IMR-90 (cell line): ENCODE data around the gene TTC21B. TPM values are rescaled to one million over a fixed set of nuclear protein-coding genes. Genes with fewer than 3 reads are reported as not detected.
A peak's percentile ranks its signal among the peaks of the same experiment; 100 is the strongest.

Experiments used
- ATAC-seq: fragments of 200-7000 bp; cut with Tn5 transposase; 2 replicates; pipeline ENCODE4 v1.9.1; 2020; ENCODE audit warnings: low read depth, mild to moderate bottlenecking, moderate library complexity
- BruUV-seq: library from RNA; stranded (reverse); fragments of 400-500 nt; replicated peaks from 2 replicates; lab custom pipeline; 2021; lab: Mats Ljungman, UMichigan
- CTCF ChIA-PET: fragments of 300-600 bp; formaldehyde crosslinking; extraction: SDS; loops from one replicate; lab custom pipeline; 2021; ENCODE audit warnings: antibody characterized with exemption; lab: Yijun Ruan, JAX
- POLR2A ChIA-PET: fragments of 300-600 bp; sonication (Branson Sonifier 250); formaldehyde crosslinking; loops from one replicate; lab custom pipeline; 2022; ENCODE audit warnings: antibody characterized with exemption; ENCODE audit not compliant: unreplicated experiment; lab: Charles Lee
- DNase-seq: peaks from one replicate; pipeline ENCODE4 v3.0.0; 2013
- H2AFZ ChIP-seq: replicated peaks from 2 replicates; pipeline ENCODE3; 2013; ENCODE audit warnings: low read length, mild to moderate bottlenecking; ENCODE audit not compliant: poor library complexity
- H2AK5ac ChIP-seq: 2 replicates; pipeline ENCODE4 v1.6.1; 2013; ENCODE audit warnings: low read depth, low read length, inconsistent platforms
- H2AK9ac ChIP-seq: replicated peaks from 2 replicates; pipeline ENCODE3; 2013; ENCODE audit warnings: mild to moderate bottlenecking, low read depth, low read length, moderate library complexity; ENCODE audit not compliant: poor library complexity
- H2BK120ac ChIP-seq: 2 replicates; pipeline ENCODE4 v1.6.1; 2013; ENCODE audit warnings: low read depth, low read length, inconsistent platforms
- H2BK15ac ChIP-seq: 3 replicates; pipeline ENCODE4 v1.6.1; 2013; ENCODE audit warnings: low read depth, low read length, inconsistent platforms
- H2BK20ac ChIP-seq: 2 replicates; pipeline ENCODE4 v1.6.1; 2013; ENCODE audit warnings: low read depth, mild to moderate bottlenecking, inconsistent platforms, low read length, moderate library complexity
- H2BK5ac ChIP-seq: 2 replicates; pipeline ENCODE4 v1.6.1; 2013; ENCODE audit warnings: mild to moderate bottlenecking, low read depth, low read length, inconsistent platforms; ENCODE audit not compliant: poor library complexity, severe bottlenecking
- H3K14ac ChIP-seq: replicated peaks from 2 replicates; pipeline ENCODE4 v1.6.1; 2013; ENCODE audit warnings: low read depth, low read length, inconsistent platforms
- H3K18ac ChIP-seq: 2 replicates; pipeline ENCODE4 v1.6.1; 2013; ENCODE audit warnings: low read depth, low read length, control low read depth
- H3K23ac ChIP-seq: 2 replicates; pipeline ENCODE4 v1.6.1; 2013; ENCODE audit warnings: low read depth, low read length, inconsistent platforms
- H3K27ac ChIP-seq: 2 replicates; pipeline ENCODE4 v1.5.1; 2013; ENCODE audit warnings: mild to moderate bottlenecking, control low read depth, low read length; ENCODE audit not compliant: insufficient read depth
- H3K27me3 ChIP-seq: 2 replicates; pipeline ENCODE4 v1.6.1; 2013; ENCODE audit warnings: low read length; ENCODE audit not compliant: control insufficient read depth, insufficient read depth
- H3K36me3 ChIP-seq: 2 replicates; pipeline ENCODE4 v1.6.1; 2013; ENCODE audit warnings: low read length, mixed read lengths; ENCODE audit not compliant: control insufficient read depth, insufficient read depth
- H3K4ac ChIP-seq: 2 replicates; pipeline ENCODE4 v1.6.1; 2013; ENCODE audit warnings: low read depth, low read length, inconsistent platforms
- H3K4me1 ChIP-seq: 2 replicates; pipeline ENCODE4 v1.6.1; 2013; ENCODE audit warnings: low read length, mixed read lengths; ENCODE audit not compliant: control insufficient read depth, insufficient read depth
- H3K4me2 ChIP-seq: 2 replicates; pipeline ENCODE4 v1.6.1; 2013; ENCODE audit warnings: low read depth, mild to moderate bottlenecking, control low read depth, low read length, moderate library complexity
- H3K4me3 ChIP-seq: 2 replicates; pipeline ENCODE4 v1.5.1; 2013; ENCODE audit warnings: low read depth, mild to moderate bottlenecking, control low read depth, low read length, moderate library complexity; ENCODE audit not compliant: insufficient read depth
- H3K56ac ChIP-seq: 2 replicates; pipeline ENCODE4 v1.6.1; 2013; ENCODE audit warnings: low read length, inconsistent platforms; ENCODE audit not compliant: insufficient read depth; ENCODE audit errors: extremely low read depth
- H3K79me1 ChIP-seq, 2 experiments: 2 replicates each; pipeline ENCODE4 v1.6.1; 2013; ENCODE audit warnings: low read length in 2 of 2, inconsistent platforms in 1 of 2, low read depth in 1 of 2
- H3K9ac ChIP-seq: 2 replicates; pipeline ENCODE4 v1.6.1; 2013; ENCODE audit warnings: low read depth, low read length, control low read depth
- H3K9me1 ChIP-seq: 2 replicates; pipeline ENCODE4 v1.6.1; 2013; ENCODE audit warnings: low read length, inconsistent platforms; ENCODE audit not compliant: insufficient read depth
- H3K9me3 ChIP-seq: 2 replicates; pipeline ENCODE4 v1.6.1; 2013; ENCODE audit warnings: low read length; ENCODE audit not compliant: control insufficient read depth, insufficient read depth
- H4K20me1 ChIP-seq: 2 replicates; pipeline ENCODE4 v1.6.1; 2013; ENCODE audit warnings: low read length, inconsistent platforms; ENCODE audit not compliant: insufficient read depth
- H4K5ac ChIP-seq: 2 replicates; pipeline ENCODE4 v1.6.1; 2013; ENCODE audit warnings: mild to moderate bottlenecking, low read depth, low read length, control low read depth
- H4K8ac ChIP-seq, 2 experiments: 2 replicates each; pipeline ENCODE4 v1.6.1; 2013; ENCODE audit warnings: low read depth in 2 of 2, low read length in 2 of 2, control low read depth in 1 of 2, inconsistent platforms in 1 of 2
- H4K91ac ChIP-seq: 2 replicates; pipeline ENCODE4 v1.6.1; 2013; ENCODE audit warnings: low read depth, low read length, inconsistent platforms; ENCODE audit not compliant: insufficient read depth
- CEBPB ChIP-seq: IDR thresholded peaks from 2 replicates; pipeline ENCODE4 v1.6.1; 2012; ENCODE audit warnings: low read depth, low read length, improper control_type of control experiment
- FOS ChIP-seq: fragments of 150-350 bp; IDR thresholded peaks from 2 replicates; pipeline ENCODE4 v1.6.1; 2016; ENCODE audit warnings: low read depth, low read length
- SMC3 ChIP-seq: fragments of 150-350 bp; IDR thresholded peaks from 2 replicates; pipeline ENCODE4 v1.6.1; 2016; ENCODE audit warnings: low read depth, mild to moderate bottlenecking, antibody characterized with exemption, low read length, moderate library complexity
- WGBS, 2 experiments: methylation state at CpG; one replicate each; pipeline versions ENCODE4 v1.1.5 to v1.1.7; 2013; ENCODE audit warnings: missing lambda C conversion rate in 2 of 2; ENCODE audit not compliant: insufficient read length in 1 of 2; ENCODE audit errors: extremely low coverage in 2 of 2; 5-methylcytosine and 5-hydroxymethylcytosine counted together
- dilution Hi-C: fragments of 300-500 bp; cut with HindIII; formaldehyde crosslinking; loops from one replicate; pipeline ENCODE4 v1.14.3; 2018; ENCODE audit warnings: low sequenced_read_pairs; ENCODE audit not compliant: unreplicated experiment
- in situ Hi-C: fragments of 300-500 bp; cut with MboI; formaldehyde crosslinking; loops from 3 replicates; pipeline ENCODE4 v1.14.3; 2019; ENCODE audit warnings: low sequenced_read_pairs, inconsistent platforms, mixed read lengths
- intact Hi-C: fragments of 100-400 bp; cut with micrococcal nuclease; formaldehyde crosslinking; loops from 2 replicates; pipeline ENCODE4 v1.10.0; 2022
- polyA plus RNA-seq, 3 experiments: library from polyadenylated mRNA; depleted of rRNA; stranded (reverse); fragments of >200 nt; gene quantifications; 2 replicates each; pipeline ENCODE4 v1.2.3, GENCODE V29; 2012; ENCODE audit warnings: low replicate concordance in 1 of 3
- total RNA-seq: library from RNA; depleted of rRNA; stranded (reverse); fragments of >200 nt; gene quantifications from 2 replicates; pipeline ENCODE4 v1.2.3, GENCODE V29; 2012

TTC21B gene
- total and polyA plus RNA-seq, 2 of the 4 experiments (the other 2 are of a cell fraction) = 8.0 to 17.2 TPM

GRCh38 chr2:165837122-165837521 is 116.5 kb downstream of the TTC21B start:
- Histone ChIP-seq H3K9me3 (no peaks in the 10 kb centered on the region), H3K79me1 (no peaks in the 10 kb centered on the region), H2AK9ac (no peak overlapping the region), H2BK15ac (no peak overlapping the region), H4K20me1 (no peaks in the 10 kb centered on the region), H3K4ac (no peak overlapping the region), H2BK5ac (no peak overlapping the region), H3K27me3 (no peaks in the 10 kb centered on the region), H4K8ac (no peak overlapping the region), H3K56ac (no peak overlapping the region), H3K36me3 (no peaks in the 10 kb centered on the region), H3K27ac (no peak overlapping the region), H3K18ac (no peak overlapping the region), H2AFZ (peak overlapping the region; percentile 70), H3K14ac (no peak overlapping the region), H2AK5ac (no peak overlapping the region), H2BK120ac (no peak overlapping the region), H3K9me1 (no peaks in the 10 kb centered on the region), H3K23ac (no peak overlapping the region), H3K9ac (no peak overlapping the region), H4K91ac (no peak overlapping the region), H3K4me2 (no peak overlapping the region), H4K5ac (no peak overlapping the region), H2BK20ac (no peak overlapping the region), H3K4me1 (peaks cover 3% of the 10 kb centered on the region), H3K4me3 (no peak overlapping the region)
- dilution Hi-C loops (no loop called here), in situ Hi-C loops (no loop called here), intact Hi-C loops (no loop called here)
- WGBS, 2 experiments = no CpG with 5 or more reads among the region's 3 CpGs
- peak; percentile 66 for DNase-seq
- TF ChIP-seq SMC3 (no peak), CEBPB (peak; percentile 74), FOS (peak; percentile 63; the same call in 1 of the 2 replicates)
- ATAC-seq = peak; percentile 43
- ChIA-PET CTCF (no interaction called here), POLR2A (no interaction called here)
- BruUV-seq = no TSS peak
